Measurements from ENCODE around the gene PBX2. TPM values are rescaled to one million over a fixed set of nuclear protein-coding genes. Genes with fewer than 3 reads are reported as not detected.

Gene PBX2
- total RNA-seq, 2 experiments from 2014 or later = 53.9 to 59.3 TPM

DNA sequence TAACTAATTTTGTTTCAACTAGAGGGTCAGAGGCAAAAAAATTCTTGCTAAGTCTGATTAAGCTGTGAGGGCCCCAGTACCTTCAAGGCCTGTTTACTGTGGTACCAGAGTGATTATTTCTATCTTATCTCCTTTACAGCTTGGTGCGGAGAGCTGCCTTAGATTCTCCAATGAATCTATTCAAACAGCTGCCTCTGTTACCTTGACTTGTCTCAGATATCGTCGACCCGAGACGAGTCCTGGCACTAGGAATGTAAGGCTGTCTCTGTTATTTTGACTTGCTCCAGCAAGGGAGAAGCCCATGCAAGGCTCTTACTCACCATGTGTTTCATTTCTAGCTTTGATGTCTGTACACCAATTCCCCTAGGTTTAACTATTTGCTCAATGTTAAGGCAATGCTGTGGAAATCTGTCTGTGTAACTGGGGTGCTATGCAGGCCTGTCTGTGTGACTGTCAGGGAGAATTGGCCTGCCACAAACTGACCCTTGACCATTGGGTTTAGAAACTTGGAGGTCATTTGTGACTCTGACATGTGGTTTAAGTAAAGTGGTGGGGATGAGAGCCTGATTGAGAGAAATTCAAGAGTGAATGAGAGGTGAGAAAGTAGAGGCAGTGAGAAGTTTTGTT, 49.5 kb downstream of the PBX2 start:
- ChIA-PET POLR2A (no interaction called here), CTCF (interaction anchor here (0.7 kb wide), 1 partner anchor 252 kb away, joined by 3 read pairs; no protein-coding TSS in a partner anchor)

DNA sequence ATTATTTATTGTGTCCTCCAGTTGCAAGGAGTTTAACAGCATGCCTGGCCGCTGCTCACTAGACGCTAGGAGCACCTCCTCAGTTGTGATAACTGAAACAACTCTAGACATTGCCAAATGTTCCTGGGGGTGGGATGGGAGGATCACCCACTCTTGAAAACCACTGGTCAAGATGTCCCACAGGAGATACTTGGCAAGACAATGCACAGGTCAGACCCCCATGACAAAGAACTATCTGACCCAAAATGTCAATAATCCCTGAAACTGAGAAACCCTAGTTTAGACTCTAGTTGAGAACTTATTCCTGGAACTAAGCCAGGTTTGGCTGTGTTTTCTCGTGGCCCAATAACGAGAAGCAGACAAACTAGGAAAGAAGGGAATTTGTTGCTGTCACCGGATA, 50.4 kb downstream of the PBX2 start:
- ChIA-PET POLR2A (interaction anchor here (0.7 kb wide), 1 partner anchor 15 kb away, joined by 5 read pairs; no protein-coding TSS in a partner anchor), CTCF (no interaction called here)

DNA sequence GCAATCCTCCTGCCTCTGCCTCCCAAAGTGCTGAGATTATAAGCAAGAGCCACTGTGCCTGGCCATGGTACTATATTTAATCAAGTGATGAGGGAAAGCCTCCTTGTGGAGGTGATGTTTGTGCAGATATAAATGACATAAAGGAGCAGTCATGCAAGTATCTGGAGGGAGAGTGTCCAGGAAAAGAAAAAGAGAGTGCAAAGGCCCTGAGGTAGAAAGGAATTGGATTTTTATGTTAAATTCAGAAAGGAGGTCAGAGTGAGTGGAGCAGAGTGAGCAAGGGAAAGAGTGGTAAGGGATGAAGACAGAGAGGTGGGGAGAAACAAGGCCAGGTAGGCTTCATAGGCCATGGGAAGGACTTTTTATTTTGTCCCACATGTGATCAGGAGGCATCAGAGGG, 52.5 kb downstream of the PBX2 start:
- ChIA-PET POLR2A (no interaction called here), CTCF (interaction anchor here (1.4 kb wide), 1 partner anchor 17 kb away, joined by 3 read pairs; no protein-coding TSS in a partner anchor)

Other genes with a start within 250 kb of the PBX2 start
- not detected for gene CFB, start 244.1 kb downstream of the PBX2 start, total RNA-seq
- gene NELFE, start 231.2 kb downstream of the PBX2 start, total RNA-seq = 10 to 100 TPM; 80.0 to 85.7 TPM
- gene SKIC2, start 231.0 kb downstream of the PBX2 start, total RNA-seq = 100 to 1,000 TPM; 106 to 109 TPM
- 10 to 100 TPM; 11.8 to 13.7 TPM for gene DXO, start 218.1 kb downstream of the PBX2 start, total RNA-seq
- 1 to 10 TPM; 3.0 to 3.7 TPM for gene C4A, start 208.1 kb downstream of the PBX2 start, total RNA-seq
- 1 to 10 TPM; 2.5 to 3.6 TPM for gene C4B, start 175.4 kb downstream of the PBX2 start, total RNA-seq
- under 1 TPM; 0.23 to 0.44 TPM for gene CYP21A2, start 151.8 kb downstream of the PBX2 start, total RNA-seq
- 1 to 10 TPM; 1.1 to 1.3 TPM for gene TNXB, start 80.9 kb downstream of the PBX2 start, total RNA-seq
- gene ATF6B, start 62.0 kb downstream of the PBX2 start, total RNA-seq = 10 to 100 TPM; 60.6 to 61.8 TPM
- 1 to 10 TPM; 6.7 to 7.1 TPM for gene FKBPL, start 59.9 kb downstream of the PBX2 start, total RNA-seq
- under 1 TPM; 0.61 TPM for gene PRRT1, start 38.3 kb downstream of the PBX2 start, total RNA-seq
- gene PPT2, start 36.1 kb downstream of the PBX2 start, total RNA-seq = 10 to 100 TPM; 25.2 to 26.2 TPM
- 10 to 100 TPM; 11.9 to 12.3 TPM for gene EGFL8, start 25.6 kb downstream of the PBX2 start, total RNA-seq
- 10 to 100 TPM; 41.0 to 43.5 TPM for gene AGPAT1, start 14.1 kb downstream of the PBX2 start, total RNA-seq
- 10 to 100 TPM; 58.4 to 58.9 TPM for gene RNF5, start 11.8 kb downstream of the PBX2 start, total RNA-seq
- gene AGER, start 5.9 kb downstream of the PBX2 start, total RNA-seq = 10 to 100 TPM; 10.5 to 15.2 TPM
- gene GPSM3, start 2.4 kb upstream of the PBX2 start, total RNA-seq = 10 to 100 TPM; 69.4 to 73.0 TPM
- 1 to 10 TPM; 1.4 to 1.5 TPM for gene NOTCH4, start 33.9 kb upstream of the PBX2 start, total RNA-seq
- gene TSBP1, start 181.7 kb upstream of the PBX2 start, total RNA-seq = not detected
- gene BTNL2, start 217.0 kb upstream of the PBX2 start, total RNA-seq = not detected
- 10 to 100 TPM; 12.4 to 12.9 TPM for gene HLA-DRA, start 249.7 kb upstream of the PBX2 start, total RNA-seq